Testis (tissue), 2 donors: ENCODE data around the gene WDCP.

Source experiments
- POLR2A ChIP-seq: fragments of 450-650 bp; IDR thresholded peaks from one replicate; pipeline ENCODE4 v1.6.1; 2017; ENCODE audit warnings: antibody characterized with exemption, mild to moderate bottlenecking, moderate library complexity
- TF ChIP-seq, protein P1 (sequence below), 3 experiments: fragments of 450-650 bp in 2 of 3; fragments of 200-600 bp in 1 of 3; sonication (generic) in 1 of 3; IDR thresholded peaks; one replicate each; pipeline ENCODE4 v1.5.1; 2016 to 2019; ENCODE audit warnings: antibody characterized with exemption in 3 of 3, mild to moderate bottlenecking in 2 of 3, moderate library complexity in 1 of 3

DNA sequence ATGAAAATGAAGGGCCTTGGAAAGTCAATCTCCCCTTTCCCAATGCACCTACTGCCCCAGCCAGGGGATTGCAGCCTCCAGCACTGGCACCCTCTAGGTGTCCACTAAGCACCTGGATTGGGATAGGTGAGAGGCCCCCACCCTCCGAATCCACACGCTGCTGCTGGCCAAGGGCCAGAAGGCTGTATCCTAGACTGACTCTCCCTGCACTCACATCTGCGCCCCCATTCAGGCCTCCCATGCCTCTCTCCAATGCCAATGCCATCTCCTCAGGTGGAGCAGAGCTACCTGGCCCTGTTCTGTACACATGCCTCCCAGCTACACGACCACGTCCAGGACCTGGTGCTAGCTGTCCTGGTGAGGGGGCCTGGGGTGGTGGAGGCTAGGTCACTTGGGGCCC, 27.5 kb downstream of the WDCP start:
- TF ChIP-seq, protein P1, sequence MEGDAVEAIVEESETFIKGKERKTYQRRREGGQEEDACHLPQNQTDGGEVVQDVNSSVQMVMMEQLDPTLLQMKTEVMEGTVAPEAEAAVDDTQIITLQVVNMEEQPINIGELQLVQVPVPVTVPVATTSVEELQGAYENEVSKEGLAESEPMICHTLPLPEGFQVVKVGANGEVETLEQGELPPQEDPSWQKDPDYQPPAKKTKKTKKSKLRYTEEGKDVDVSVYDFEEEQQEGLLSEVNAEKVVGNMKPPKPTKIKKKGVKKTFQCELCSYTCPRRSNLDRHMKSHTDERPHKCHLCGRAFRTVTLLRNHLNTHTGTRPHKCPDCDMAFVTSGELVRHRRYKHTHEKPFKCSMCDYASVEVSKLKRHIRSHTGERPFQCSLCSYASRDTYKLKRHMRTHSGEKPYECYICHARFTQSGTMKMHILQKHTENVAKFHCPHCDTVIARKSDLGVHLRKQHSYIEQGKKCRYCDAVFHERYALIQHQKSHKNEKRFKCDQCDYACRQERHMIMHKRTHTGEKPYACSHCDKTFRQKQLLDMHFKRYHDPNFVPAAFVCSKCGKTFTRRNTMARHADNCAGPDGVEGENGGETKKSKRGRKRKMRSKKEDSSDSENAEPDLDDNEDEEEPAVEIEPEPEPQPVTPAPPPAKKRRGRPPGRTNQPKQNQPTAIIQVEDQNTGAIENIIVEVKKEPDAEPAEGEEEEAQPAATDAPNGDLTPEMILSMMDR (IDR thresholded peaks at IDR 0.05), result no peak
- no peak for TF ChIP-seq POLR2A
